PC-9 (cell line): Measurements from ENCODE around the gene CPPED1. TPM values are rescaled to one million over a fixed set of nuclear protein-coding genes. Genes with fewer than 3 reads are reported as not detected.
"Not testable (repeated sequence)": the region's sequence is repeated elsewhere in the genome, so short reads cannot be mapped to it uniquely, and the experiment has no call there.

Experiments
- BruUV-seq: library from RNA; stranded (reverse); fragments of 400-500 nt; replicated peaks from 2 replicates; lab custom pipeline; 2021; lab: Mats Ljungman, UMichigan
- CTCF ChIA-PET: fragments of 300-600 bp; sonication (Branson Sonifier 250); formaldehyde crosslinking; loops from one replicate; lab custom pipeline; 2022; ENCODE audit warnings: antibody characterized with exemption; lab: Charles Lee
- POLR2A ChIA-PET: fragments of 300-600 bp; sonication (Branson Sonifier 250); formaldehyde crosslinking; loops from one replicate; lab custom pipeline; 2022; ENCODE audit warnings: antibody characterized with exemption; ENCODE audit not compliant: unreplicated experiment; lab: Charles Lee
- DNase-seq, 2 experiments: peaks; one replicate each; pipeline versions ENCODE4 v3.0.0 to v3.0.0-alpha.2; 2015 to 2022; ENCODE audit warnings: mixed read lengths in 1 of 2
- H2AFZ ChIP-seq: fragments of 200-600 bp; sonication (generic); 2 replicates; pipeline ENCODE4 v1.8.1; 2017; ENCODE audit warnings: antibody characterized with exemption
- H3F3A ChIP-seq: fragments of 200-600 bp; sonication (generic); 2 replicates; pipeline ENCODE4 v1.8.1; 2017; ENCODE audit warnings: antibody characterized with exemption, mild to moderate bottlenecking, low read depth; ENCODE audit not compliant: insufficient read depth
- H3K27ac ChIP-seq: fragments of 200-600 bp; sonication (generic); 2 replicates; pipeline ENCODE4 v1.6.1; 2016; ENCODE audit warnings: mixed run types
- H3K27me3 ChIP-seq: fragments of 200-600 bp; sonication (generic); 2 replicates; pipeline ENCODE4 v1.6.1; 2016; ENCODE audit warnings: low read depth, mixed run types; ENCODE audit not compliant: insufficient read depth
- H3K36me3 ChIP-seq: fragments of 200-600 bp; sonication (generic); 2 replicates; pipeline ENCODE4 v1.6.1; 2016; ENCODE audit warnings: low read depth, mixed run types
- H3K4me1 ChIP-seq: fragments of 200-600 bp; sonication (generic); replicated peaks from 2 replicates; pipeline ENCODE4 v1.6.1; 2016; ENCODE audit warnings: mixed run types; ENCODE audit not compliant: insufficient read depth
- H3K4me2 ChIP-seq: fragments of 200-600 bp; sonication (generic); 2 replicates; pipeline ENCODE4 v1.6.1; 2017; ENCODE audit warnings: mixed run types
- H3K4me3 ChIP-seq: fragments of 200-600 bp; sonication (generic); 2 replicates; pipeline ENCODE4 v1.6.1; 2016; ENCODE audit warnings: mixed run types
- H3K79me2 ChIP-seq: fragments of 200-600 bp; sonication (generic); 2 replicates; pipeline ENCODE4 v1.6.1; 2017; ENCODE audit warnings: low read depth, mixed run types
- H3K9me2 ChIP-seq: fragments of 200-600 bp; sonication (generic); 2 replicates; pipeline ENCODE4 v1.8.1; 2017; ENCODE audit warnings: mild to moderate bottlenecking; ENCODE audit not compliant: insufficient read depth
- H3K9me3 ChIP-seq: fragments of 200-600 bp; sonication (generic); 2 replicates; pipeline ENCODE4 v1.8.1; 2016; ENCODE audit warnings: low read depth; ENCODE audit not compliant: insufficient read depth
- H4K20me1 ChIP-seq: fragments of 200-600 bp; sonication (generic); 2 replicates; pipeline ENCODE4 v1.8.1; 2017; ENCODE audit not compliant: insufficient read depth
- EZH2 ChIP-seq: fragments of 200-600 bp; sonication (generic); IDR thresholded peaks from 2 replicates; pipeline ENCODE4 v1.8.0; 2017; ENCODE audit warnings: antibody characterized with exemption, low read depth
- intact Hi-C: fragments of 100-400 bp; cut with micrococcal nuclease; formaldehyde crosslinking; loops from one replicate; pipeline ENCODE4 v1.10.0; 2022; ENCODE audit not compliant: unreplicated experiment
- total RNA-seq: library from RNA; stranded (reverse); gene quantifications from 2 replicates; pipeline ENCODE4 v1.2.3, GENCODE V29; 2021
- TF ChIP-seq, protein P1 (sequence below): fragments of 200-600 bp; sonication (generic); conservative IDR thresholded peaks from 2 replicates; pipeline ENCODE4 v1.6.1; 2017; ENCODE audit warnings: mixed run types, antibody characterized with exemption, mild to moderate bottlenecking, moderate library complexity

The CPPED1 gene
- total RNA-seq, 1 experiment from 2014 or later = 66.9 TPM

DNA sequence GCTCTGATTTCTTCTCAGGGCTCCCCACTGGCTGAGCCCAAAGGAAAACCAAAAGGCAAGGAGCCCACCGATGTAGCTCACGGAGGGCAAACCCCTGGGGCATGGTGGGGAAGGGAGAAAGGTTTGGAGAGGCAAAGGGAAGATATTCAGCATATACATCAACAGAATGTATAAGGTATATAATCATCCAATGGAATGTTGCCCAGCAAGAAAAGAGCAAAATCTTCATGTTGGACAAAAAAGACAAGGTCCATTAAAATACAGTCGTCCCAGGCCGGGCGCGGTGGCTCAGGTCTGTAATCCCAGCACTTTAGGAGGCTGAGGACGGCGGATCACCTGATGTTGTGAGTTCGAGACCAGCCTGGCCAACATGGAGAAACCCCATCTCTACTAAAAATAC, 1.6 kb downstream of the CPPED1 start:
- Histone ChIP-seq H3K4me2 (peak overlapping the region; percentile 94), H3K4me3 (peak overlapping the region; percentile 97), H3K9me2 (no peaks in the 10 kb centered on the region), H3K9me3 (no peaks in the 10 kb centered on the region), H2AFZ (no peak overlapping the region), H3K27me3 (no peaks in the 10 kb centered on the region), H3K79me2 (peaks cover 59% of the 10 kb centered on the region), H4K20me1 (no peaks in the 10 kb centered on the region), H3K4me1 (peaks cover 39% of the 10 kb centered on the region), H3K27ac (peak overlapping the region; percentile 99), H3F3A (peaks cover 29% of the 10 kb centered on the region), H3K36me3 (peaks cover 3% of the 10 kb centered on the region; the same call in 1 of the 2 replicates)
- TSS peak; percentile 67 for BruUV-seq
- peak in 1 of 2 experiments; percentile 82 for DNase-seq
- TF ChIP-seq, protein P1, sequence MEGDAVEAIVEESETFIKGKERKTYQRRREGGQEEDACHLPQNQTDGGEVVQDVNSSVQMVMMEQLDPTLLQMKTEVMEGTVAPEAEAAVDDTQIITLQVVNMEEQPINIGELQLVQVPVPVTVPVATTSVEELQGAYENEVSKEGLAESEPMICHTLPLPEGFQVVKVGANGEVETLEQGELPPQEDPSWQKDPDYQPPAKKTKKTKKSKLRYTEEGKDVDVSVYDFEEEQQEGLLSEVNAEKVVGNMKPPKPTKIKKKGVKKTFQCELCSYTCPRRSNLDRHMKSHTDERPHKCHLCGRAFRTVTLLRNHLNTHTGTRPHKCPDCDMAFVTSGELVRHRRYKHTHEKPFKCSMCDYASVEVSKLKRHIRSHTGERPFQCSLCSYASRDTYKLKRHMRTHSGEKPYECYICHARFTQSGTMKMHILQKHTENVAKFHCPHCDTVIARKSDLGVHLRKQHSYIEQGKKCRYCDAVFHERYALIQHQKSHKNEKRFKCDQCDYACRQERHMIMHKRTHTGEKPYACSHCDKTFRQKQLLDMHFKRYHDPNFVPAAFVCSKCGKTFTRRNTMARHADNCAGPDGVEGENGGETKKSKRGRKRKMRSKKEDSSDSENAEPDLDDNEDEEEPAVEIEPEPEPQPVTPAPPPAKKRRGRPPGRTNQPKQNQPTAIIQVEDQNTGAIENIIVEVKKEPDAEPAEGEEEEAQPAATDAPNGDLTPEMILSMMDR = 0 out of 2 replicates have a peak, but pooled peaks have one; percentile 14
- TF ChIP-seq EZH2 = no peak
- CTCF ChIA-PET = no interaction called here
- intact Hi-C loops = loop anchor here (2.0 to 5.0 kb wide), 6 partner anchors 75 to 650 kb away; no protein-coding TSS in a partner anchor
- POLR2A ChIA-PET = interaction anchor here (0.6 to 1.2 kb wide), 4 partner anchors 99 to 461 kb away, joined by 3 to 27 read pairs (median 6); partner anchors contain the start of gene SHISA9

DNA sequence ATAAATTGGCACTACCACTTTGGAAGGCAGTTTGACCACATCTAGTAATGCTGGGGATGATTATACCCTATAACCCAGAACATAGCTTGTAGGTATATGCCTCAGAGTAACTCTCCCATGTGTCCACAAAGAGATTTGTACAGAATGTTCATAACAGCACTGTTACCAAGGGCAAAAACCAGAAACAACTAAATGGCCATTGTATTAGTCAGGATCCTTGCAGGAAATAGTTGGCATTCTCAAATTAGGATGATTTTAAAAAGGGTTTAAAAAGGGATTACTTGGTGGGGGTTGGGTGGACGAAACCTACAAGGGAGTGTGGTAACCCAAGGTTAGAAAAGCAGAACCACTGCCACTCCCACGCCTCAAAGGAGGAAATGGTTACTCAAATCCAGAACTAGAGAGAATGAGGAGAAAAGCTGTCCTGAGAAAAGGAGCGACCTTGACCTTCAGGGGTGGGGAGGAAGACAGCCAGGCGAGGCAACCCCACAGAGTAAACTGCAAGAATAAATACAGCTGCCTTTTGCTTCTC, 2.1 kb downstream of the CPPED1 start:
- Histone ChIP-seq H2AFZ (no peak overlapping the region), H3F3A (peaks cover 29% of the 10 kb centered on the region), H3K9me2 (no peaks in the 10 kb centered on the region), H3K9me3 (no peaks in the 10 kb centered on the region), H3K27me3 (no peaks in the 10 kb centered on the region), H3K4me2 (peak overlapping the region; percentile 94), H3K79me2 (peaks cover 64% of the 10 kb centered on the region), H4K20me1 (no peaks in the 10 kb centered on the region), H3K36me3 (peaks cover 3% of the 10 kb centered on the region; the same call in 1 of the 2 replicates), H3K27ac (peak overlapping the region; percentile 99), H3K4me1 (peaks cover 43% of the 10 kb centered on the region), H3K4me3 (peak overlapping the region; percentile 97)
- TF ChIP-seq EZH2 = no peak
- TF ChIP-seq, protein P1 = no peak
- peak; percentile 73 to 98 for DNase-seq
- ChIA-PET POLR2A (interaction anchor here (0.6 to 1.2 kb wide), 4 partner anchors 100 to 460 kb away, joined by 3 to 27 read pairs (median 6); partner anchors contain the start of gene SHISA9), CTCF (no interaction called here)
- intact Hi-C loops = loop anchor here (1.0 to 5.0 kb wide), 9 partner anchors 33 to 651 kb away; no protein-coding TSS in a partner anchor
- BruUV-seq = no TSS peak

DNA sequence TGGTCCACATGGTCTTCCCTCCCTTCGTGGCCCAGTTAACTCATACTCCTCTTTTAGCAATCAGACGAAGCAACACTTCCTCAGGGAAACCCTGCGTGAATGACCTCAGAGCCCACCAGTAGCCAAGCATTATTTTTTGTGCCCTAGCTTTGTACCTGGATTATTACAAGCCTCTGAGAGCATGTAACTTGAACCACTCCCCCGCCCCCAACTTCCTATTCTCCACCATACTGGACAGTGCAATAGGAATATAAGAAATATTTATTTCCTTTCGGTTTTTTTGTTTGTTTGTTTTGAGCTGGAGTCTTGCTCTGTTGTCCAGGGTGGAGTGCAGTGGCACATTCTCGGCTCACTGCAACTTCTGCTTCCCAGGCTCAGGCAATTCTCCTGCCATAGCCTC, 2.9 kb downstream of the CPPED1 start:
- Histone ChIP-seq H3K27ac (peak overlapping the region; percentile 99), H2AFZ (no peak overlapping the region), H3K4me3 (peak overlapping the region; percentile 97; the same call in 1 of the 2 replicates), H3K9me2 (no peaks in the 10 kb centered on the region), H3F3A (peaks cover 29% of the 10 kb centered on the region), H3K79me2 (peaks cover 72% of the 10 kb centered on the region), H3K4me1 (peaks cover 43% of the 10 kb centered on the region), H4K20me1 (no peaks in the 10 kb centered on the region), H3K27me3 (no peaks in the 10 kb centered on the region), H3K9me3 (no peaks in the 10 kb centered on the region), H3K36me3 (peaks cover 9% of the 10 kb centered on the region), H3K4me2 (peak overlapping the region; percentile 94)
- no TSS peak for BruUV-seq
- ChIA-PET CTCF (no interaction called here), POLR2A (interaction anchor here (0.6 to 1.2 kb wide), 7 partner anchors 16 to 768 kb away, joined by 4 to 27 read pairs (median 4); partner anchors contain the start of gene SHISA9)
- DNase-seq = no peak
- intact Hi-C loops = loop anchor here (1.0 to 5.0 kb wide), 7 partner anchors 33 to 651 kb away; no protein-coding TSS in a partner anchor
- no peak for TF ChIP-seq EZH2
- TF ChIP-seq, protein P1 = no peak

DNA sequence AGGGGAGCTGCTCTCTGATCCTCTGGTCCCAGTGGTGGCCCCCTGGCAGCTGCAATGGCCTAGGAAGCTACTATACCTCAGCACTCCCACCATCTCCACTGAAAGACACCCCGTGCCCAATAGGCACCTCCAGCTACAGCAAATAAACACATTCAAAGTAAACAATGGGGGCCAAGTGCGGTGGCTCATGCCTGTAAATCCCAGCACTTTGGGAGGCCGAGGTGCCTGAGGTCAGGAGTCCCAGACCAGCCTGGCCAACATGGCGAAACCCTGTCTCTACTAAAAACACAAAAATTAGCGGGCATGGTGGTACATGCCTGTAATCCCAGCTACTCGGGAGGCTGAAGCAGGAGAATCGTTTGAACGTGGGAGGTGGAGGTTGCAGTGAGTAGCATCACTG, 3.7 kb downstream of the CPPED1 start:
- H2AFZ ChIP-seq, CTCF ChIA-PET, H3K9me2 ChIP-seq, H3K27me3 ChIP-seq, H3K4me3 ChIP-seq, H4K20me1 ChIP-seq, BruUV-seq, DNase-seq, H3K9me3 ChIP-seq: not testable (repeated sequence)
- Histone ChIP-seq H3F3A (peaks cover 29% of the 10 kb centered on the region), H3K4me2 (0 out of 2 replicates have a peak overlapping the region, but pooled peaks have one; percentile 94), H3K27ac (peak overlapping the region; percentile 99), H3K4me1 (peaks cover 43% of the 10 kb centered on the region), H3K36me3 (peaks cover 13% of the 10 kb centered on the region), H3K79me2 (peaks cover 80% of the 10 kb centered on the region)
- intact Hi-C loops = loop anchor here (5.0 kb wide), 4 partner anchors 77 to 652 kb away; no protein-coding TSS in a partner anchor
- POLR2A ChIA-PET = interaction anchor here (0.6 to 0.7 kb wide), 2 partner anchors 17 to 182 kb away, joined by 4 read pairs; no protein-coding TSS in a partner anchor
